Stimulated activated CD4-positive, alpha-beta T cell treated with anti-CD3 and anti-CD28 coated beads, TNF-alpha, amount 100 ng/mL, for 4 hours (primary cell): ENCODE measurements around the gene PAPOLA.
"Not testable (repeated sequence)": the region's sequence is repeated elsewhere in the genome, so short reads cannot be mapped to it uniquely, and the experiment has no call there.

Experiments used
- DNase-seq, 3 experiments: peaks; one replicate each; pipeline ENCODE4 v3.0.0-alpha.2; 2020; ENCODE audit warnings: low read depth in 3 of 3

PAPOLA gene

GRCh38 chr14:96502621-96503305 lies 581 bp downstream of the PAPOLA start:
- DNase-seq, result no peak

DNA sequence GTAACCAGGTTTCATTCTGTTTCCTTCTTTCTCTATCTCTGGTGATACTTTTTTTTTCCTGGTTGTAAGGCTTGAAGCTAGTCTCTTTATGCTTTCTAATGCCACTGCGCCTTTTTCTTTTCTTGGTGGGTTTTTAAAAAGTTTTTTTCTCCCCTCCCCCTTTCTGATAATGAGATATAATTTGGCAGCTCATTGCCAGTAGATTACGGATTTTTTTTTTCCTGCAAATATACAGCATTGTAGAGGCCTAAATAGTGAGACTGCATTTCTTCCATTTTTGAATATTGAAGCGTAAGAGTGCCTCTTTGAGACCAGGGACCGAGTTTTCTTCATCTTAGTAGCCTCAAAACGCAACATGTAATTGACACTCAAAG lies 1.1 kb downstream of the PAPOLA start:
- DNase-seq, result no peak

DNA sequence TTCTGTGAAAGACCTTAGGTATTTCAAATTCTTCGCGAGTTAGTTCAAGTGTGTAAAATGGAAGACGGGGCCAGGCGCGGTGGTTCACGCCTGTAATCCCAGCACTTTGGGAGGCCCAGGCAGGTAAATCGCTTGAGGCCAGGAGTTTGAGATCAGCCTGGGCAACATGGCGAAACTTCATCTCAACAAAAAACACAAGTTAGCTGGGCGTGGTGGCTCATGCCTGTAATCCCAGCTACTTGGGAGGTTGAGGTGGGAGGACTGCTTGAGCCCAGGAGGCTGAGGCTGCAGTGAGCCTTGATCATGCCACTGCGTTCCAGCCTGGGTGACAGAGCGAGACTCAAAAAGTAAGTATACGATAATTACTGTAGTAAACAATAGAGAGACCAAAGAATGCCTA lies 2.2 kb downstream of the PAPOLA start:
- not testable (repeated sequence) for DNase-seq

DNA sequence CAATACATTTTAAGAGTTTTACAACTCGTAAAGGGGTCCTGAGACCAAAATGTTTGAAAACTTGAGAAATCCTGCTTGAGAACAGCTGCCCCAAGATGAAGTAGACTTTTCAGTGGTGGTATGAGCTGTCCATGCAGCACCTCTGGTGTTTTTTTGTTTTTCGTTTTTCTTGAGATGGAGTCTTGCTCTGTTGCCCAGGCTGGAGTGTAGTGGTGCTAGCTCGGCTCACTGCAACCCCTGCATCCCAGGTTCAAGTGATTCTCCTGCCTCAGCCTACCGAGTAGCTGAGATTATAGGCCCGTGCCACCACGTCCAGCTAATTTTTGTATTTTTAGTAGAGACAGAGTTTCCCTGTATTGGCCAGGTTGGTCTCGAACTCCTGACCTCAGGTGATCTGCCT lies 5.5 kb downstream of the PAPOLA start:
- no peak for DNase-seq

GRCh38 chr14:96508900-96509299 lies 6.7 kb downstream of the PAPOLA start:
- no peak for DNase-seq

- no peak for DNase-seq
Measured at GRCh38 chr14:96509457-96510090, 7.4 kb downstream of the PAPOLA start.

DNA sequence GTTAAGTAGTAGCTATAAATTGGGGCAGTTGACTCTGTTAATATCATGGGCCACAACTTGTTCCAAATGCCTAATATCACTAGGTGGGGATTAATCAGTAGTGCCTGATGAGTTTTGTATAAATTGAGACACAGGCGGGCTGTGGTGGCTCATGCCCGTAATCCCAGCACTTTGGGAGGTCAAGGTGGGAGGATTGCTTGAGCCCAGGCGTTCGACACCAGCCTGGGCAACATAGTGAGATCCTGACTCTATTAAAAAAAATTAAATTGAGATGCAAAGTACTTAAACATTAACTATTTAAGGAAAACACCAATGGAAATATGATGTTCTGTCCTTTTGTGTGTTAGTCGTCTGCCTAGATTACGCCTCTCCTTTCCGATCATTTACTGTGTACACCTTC lies 9.0 kb downstream of the PAPOLA start:
- no peak for DNase-seq

DNA sequence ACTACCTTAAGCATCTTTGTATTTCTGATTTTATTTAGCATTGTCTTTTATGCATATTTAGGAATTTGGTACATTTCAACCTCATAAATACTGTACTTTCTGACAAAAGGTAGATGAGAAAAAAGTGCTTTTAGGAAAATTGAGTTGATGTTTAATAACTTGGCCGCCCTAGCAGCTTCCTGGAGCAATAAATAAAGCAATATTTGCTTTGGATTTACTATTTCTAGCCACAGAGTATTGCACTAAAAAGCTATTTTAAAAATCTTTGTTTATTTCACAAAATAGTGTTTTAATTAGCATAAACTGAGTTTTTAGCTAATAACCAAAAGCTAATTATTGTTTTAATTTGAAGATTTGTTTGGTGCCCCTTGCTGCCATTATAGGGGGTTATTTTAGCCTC lies 9.5 kb downstream of the PAPOLA start:
- no peak for DNase-seq

DNA sequence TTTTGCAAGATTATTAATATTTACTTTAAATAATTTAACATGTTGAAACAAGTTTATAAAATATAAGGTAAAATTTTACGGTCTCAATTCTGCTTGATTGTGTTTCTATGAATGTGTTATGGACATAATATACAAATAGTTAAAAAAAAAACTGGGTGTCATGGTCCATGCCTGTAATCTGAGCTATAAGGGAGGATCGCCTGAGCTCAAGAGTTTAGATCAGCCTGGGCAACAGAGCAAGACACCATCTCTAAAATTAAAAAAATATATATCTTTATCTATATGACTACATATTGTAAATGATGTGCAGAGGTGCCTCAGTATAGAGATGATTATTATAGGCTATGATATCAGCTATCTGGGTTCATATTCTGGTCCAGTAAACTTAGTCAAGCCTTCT lies 9.9 kb downstream of the PAPOLA start:
- no peak for DNase-seq

DNA sequence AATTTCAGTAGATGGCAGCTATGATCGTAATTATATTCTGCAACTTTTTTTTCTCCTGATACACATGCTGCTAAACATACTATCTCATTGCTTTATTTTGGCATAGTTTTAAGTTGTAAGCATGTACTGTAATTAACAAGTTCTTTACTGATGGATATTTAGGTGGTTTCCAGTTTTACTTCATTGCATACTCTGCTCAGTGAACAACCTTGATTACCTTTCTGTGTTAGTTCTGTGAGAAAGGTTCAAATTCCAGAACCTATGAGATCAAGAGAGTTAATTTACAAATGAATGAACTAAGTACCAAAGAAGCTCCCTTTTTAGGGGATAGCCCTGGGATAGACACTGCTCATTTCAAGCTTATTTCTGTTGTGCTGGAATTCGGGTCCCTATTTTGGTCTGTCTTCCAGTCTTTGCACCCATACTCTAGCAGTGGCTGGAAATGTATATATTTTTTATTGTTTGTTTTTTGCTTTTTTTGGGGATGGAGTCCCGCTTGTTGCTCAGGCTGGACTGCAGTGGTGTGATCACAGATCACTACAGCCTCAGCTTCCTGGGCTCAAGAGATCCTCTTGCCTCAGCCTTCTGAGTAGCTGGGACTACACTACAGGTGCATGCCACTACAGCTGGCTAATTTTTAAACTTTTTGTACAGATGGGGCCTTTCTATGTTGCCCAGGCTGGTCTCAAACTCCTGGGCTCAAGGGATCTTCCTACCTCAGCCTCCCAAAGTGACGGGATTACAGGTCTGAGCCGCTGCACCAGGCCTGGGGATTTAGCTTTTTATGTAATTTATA lies 10.6 kb downstream of the PAPOLA start:
- DNase-seq, result no peak

- DNase-seq, result no peak
Measured at GRCh38 chr14:96514694-96515093, 12.5 kb downstream of the PAPOLA start.

- no peak for DNase-seq
Measured at GRCh38 chr14:96515731-96516130, 13.5 kb downstream of the PAPOLA start.

GRCh38 chr14:96516351-96516750 lies 14.2 kb downstream of the PAPOLA start:
- DNase-seq, result no peak

- DNase-seq, result no peak
Measured at GRCh38 chr14:96519970-96520369, 17.8 kb downstream of the PAPOLA start.

DNA sequence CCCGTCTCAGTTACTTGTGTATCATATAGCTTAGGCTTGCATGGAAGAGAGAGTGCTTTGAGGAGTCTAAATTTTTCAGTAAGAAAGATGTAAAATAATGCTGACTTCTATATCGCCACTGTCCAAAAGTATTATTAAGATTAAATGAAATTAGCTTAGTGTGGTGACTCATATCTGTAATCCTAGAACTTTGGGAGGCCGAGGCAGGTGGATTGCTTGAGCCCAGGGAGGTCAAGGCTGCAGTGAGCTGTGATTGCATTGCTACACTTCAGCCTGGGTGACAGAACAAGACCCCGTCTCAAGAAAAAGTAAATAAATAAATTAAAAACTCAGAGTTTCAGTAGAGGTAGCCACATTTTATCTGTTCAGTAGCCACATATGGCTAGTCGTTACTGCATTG lies 23.3 kb downstream of the PAPOLA start:
- DNase-seq, result no peak

- no peak for DNase-seq
Measured at GRCh38 chr14:96532632-96533031, 30.4 kb downstream of the PAPOLA start.

- no peak for DNase-seq
Measured at GRCh38 chr14:96536807-96537206, 34.6 kb downstream of the PAPOLA start.

DNA sequence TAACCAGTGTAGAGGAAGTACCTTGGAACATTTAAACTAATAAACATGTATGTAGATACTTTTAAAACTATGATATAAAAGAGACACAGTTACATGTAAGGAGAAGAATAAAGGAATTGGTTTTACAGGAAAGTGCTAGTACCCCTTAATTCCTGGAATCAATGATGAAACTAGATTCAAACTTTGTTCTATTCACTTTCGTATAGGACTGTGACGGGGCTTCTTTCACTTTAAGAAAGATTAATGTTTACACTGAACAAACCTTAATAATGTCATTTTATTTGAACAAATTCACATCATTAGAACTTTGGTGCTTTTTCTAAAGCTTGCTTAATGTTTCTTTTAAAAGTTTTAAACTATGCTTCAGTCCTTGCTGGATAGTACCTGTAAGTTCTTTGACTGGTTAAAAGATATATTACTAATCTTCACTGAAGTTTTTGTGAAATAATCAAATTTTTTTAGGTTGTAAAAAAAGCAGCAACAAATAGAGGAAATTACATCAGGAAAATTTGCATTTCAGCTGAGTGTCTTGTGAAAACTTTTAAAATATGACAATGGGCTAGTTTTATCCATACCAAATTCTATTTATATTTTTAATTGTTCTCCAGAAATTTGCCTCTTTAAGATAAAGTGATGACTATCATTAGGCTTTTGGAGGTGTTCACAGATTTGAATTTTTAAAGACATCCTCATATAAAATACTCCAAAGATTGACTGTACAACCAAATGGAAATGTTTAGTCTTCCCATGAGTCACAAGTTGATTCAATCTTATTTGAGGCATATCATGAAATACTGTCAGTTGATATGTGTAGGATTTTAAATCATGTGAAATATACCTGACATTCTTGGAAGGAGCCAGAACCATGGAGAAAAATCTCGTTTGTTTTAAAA lies 36.2 kb downstream of the PAPOLA start:
- DNase-seq, result no peak

DNA sequence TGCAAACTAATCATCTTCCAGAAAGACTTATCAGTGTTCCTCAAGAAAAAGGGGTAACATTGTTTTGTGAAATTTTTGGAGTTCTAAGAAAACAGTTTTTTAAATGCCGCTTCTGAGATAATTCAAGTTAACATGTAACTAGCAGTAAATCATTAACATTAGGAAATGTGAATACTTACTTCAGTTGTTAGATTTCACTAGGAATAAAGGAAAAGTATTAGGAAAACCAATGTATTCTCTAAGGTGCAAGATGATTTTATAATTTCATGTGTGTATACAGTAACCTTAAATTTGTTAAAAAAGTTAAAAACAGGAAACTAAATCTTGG lies 36.8 kb downstream of the PAPOLA start:
- no peak for DNase-seq

- DNase-seq, result no peak
Measured at GRCh38 chr14:96554315-96554910, 52.2 kb downstream of the PAPOLA start.

DNA sequence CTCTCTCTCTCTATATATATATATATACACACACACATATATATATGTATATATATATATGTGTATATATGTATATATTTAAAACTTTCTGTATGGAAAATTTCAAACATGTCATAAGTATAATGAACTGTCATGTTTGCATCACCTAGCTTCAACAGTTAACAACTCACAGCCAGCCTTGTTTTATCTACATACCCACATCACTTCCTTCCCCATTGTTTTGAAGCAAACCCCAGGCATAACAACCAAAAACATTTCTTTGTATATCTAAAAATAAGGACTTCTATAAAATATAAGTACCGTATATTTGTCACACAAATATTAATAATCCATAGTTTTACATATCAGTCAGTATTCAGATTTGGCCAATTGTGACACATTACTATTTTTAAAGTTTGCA lies 57.4 kb downstream of the PAPOLA start:
- no peak for DNase-seq

DNA sequence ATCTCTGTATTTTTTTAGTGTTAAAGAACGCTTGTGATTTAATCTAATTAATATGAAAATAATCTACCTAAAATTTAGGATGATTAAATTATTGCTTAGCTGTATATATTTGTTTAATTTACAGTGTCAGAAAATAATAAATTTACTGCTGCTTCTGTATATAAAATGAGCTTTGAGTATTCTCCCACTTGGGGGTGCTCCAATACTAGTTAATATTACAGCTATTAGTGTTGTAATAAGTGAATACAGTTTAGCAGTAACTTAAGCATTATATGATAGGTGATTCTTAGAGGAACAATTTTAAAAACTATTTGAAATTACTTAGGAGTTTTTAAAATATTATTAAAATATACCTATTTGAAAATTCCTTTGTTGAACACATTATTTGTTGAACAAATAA lies 62.2 kb downstream of the PAPOLA start:
- DNase-seq, result no peak
